GM19372 (cell line): Measurements from ENCODE around the gene PPAT.

ENCODE experiments used
- ATAC-seq: cut with Tn5 transposase; IDR thresholded peaks from one replicate; pipeline ENCODE4 v1.9.1; 2021; ENCODE audit warnings: mild to moderate bottlenecking, low read depth, moderate library complexity; ENCODE audit not compliant: unreplicated experiment

Gene PPAT

DNA sequence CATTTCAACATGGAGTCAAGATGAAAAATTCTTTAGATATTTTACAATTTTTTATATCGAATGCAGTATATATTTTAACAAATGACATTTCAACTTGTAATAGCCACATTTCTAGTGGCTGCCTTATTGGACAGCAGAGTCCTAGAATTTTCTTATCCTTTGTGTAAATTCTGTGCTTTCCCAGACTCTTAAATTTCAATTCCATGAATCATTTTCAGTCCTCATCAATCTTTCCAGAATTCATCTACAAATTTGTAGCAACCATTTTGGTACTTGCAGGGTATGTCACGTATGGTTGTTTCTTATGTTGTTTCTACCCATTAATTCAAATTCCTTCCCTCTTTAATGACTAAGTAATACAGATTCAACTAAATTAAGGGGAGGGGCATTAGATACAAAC lies 3.4 kb upstream of the PPAT start:
- no peak for ATAC-seq

DNA sequence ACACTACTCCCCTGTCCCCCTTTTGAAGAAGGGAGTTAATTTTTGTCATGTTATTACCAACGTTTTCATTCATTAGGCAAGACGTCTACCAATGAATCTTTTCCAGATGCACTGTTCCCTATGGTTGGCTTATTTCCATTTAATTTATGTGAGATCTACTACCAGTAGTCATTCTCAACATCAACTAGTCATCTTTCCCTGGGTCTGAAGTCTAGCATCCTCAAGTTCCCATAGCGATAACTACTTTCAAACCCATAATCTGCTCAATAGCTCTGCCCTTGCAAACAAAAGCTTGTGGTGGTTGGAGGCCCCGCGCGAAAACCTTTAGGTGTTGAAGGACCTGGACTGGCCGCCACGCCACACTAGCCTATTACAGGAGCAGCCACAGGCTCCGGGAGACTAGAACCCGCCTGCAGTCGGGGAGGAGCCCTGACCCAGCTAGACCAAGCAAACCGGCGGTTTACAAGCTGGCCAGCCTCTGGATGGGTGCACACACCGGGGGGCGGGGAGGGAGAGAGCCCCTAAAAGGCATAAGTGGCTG lies 746 bp downstream of the PPAT start:
- ATAC-seq: peak; percentile 7

DNA sequence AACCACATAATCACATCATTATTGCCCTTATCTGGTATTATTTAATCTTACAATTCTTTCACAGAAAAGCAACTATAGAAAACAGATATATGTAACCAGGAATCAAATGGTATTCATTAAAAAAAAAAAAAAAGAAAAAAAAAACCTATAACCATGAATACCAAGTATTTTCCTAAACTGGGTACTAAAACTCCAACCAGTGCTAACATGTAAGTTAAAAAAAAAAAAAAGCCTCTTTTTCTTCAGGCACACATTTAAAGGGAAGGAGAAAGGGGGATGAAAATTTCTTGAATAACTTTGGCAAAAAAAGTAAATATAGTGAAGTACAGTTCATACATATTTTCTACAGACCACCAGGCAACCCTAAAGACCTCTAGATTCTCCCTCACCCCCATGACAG lies 2.1 kb downstream of the PPAT start:
- ATAC-seq: no peak

DNA sequence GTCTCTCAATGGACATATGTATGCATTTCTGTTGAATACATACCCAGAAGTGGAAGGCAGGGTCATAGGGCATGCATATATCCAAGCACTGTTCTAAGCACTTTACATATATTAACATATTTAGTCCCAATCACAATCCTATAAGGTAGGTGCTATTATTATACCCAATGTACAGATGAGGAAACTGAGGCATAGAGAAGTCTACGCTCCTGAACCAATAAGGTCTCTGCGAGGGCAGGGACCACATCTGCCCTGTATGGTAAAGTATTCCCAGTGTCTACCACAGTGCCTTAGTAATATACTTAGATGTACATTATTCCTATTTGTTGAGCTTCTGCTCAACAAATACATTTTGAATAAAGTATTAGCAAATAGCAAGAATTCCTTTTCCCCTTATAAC lies 5.2 kb downstream of the PPAT start:
- ATAC-seq: no peak

DNA sequence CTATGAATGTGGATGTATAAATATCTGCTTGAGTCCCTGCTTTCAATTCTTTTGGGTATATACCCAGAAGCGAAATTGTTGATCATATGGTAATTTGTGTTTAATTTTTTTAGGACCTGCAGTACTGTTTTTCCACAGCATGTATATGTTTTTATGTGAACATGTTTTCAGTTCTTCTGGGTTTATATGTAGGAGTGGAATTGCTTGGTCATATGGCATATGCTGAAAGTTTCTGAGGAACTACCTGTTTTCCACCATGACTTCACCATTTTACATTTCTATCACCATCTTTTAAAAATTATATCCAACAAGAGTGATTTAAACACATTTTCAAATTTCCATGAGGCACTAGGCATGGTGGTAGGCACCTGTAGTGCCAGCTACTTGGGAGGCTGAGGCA lies 8.2 kb downstream of the PPAT start:
- ATAC-seq: no peak

DNA sequence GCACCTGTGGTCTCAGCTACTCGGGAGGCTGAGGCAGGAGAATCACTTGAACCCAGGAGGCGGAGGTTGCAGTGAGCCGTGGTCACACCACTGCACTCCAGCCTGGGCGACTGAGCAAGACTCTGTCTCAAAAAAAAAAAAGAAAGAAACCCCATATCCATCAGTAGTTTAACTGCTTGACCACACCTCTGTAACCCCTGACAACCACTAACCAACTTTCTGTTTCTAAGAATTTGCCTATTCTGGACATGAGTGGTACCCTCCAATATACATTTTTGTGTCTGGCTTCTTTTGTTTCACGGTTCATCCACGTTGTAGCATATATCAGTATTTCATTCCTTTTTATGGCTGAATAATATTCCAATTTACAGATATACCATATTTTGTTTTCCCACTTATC lies 9.1 kb downstream of the PPAT start:
- no peak for ATAC-seq

DNA sequence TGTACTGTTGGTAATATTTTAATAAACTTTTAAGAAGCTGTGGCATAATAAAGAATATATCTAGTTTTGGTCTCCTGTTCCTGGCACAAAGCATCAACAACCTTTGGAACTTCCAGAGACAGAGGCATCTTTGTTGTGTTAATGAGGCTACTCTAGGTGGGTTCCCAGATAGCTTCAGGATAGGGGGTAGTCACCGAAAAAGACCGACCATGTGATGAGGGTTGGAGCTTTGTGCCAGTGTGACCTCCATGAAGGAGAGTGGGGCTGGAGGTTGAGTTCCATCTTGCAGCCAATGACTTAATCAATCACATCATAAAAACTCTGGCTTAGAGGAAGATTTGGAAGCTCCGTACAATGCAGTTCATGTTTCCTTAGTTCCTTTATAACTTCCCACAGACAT lies 9.9 kb downstream of the PPAT start:
- no peak for ATAC-seq

DNA sequence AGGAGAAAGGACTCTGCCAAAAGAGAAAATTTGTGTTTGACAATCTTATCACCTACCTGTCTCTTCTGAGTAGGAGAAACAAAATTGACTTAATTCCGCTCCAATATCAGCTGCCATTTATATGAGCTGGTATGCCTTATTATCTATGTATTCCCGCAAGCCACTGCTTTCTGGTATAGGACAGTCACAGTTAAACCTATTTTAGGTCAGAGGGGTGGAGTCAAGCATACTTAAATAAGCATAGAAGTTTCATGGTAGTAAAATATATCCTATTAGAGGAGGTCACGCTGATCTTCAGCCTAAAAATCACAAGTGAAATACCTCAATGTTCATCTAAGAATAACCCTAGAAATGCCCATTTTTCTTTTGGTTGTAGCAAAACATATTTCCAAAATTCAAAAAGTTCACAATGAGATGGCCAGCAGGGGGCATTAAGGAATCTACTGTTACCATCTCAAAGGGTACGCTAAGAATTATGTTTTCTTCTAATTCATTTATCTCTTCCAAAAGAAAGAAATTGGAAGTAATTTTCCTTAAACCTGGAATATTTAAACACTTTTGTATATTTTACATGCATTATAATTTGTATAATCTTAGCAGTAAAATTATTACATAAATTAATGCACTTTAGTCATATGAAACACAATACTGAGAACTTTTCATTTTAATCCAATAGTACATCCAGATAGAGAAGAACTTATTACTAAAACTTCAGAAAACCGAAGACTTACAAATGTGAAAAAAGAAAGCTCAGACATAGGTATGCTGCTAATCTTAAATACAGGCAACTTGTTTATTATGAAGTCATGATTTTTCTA lies 10.5 kb downstream of the PPAT start:
- ATAC-seq: no peak

DNA sequence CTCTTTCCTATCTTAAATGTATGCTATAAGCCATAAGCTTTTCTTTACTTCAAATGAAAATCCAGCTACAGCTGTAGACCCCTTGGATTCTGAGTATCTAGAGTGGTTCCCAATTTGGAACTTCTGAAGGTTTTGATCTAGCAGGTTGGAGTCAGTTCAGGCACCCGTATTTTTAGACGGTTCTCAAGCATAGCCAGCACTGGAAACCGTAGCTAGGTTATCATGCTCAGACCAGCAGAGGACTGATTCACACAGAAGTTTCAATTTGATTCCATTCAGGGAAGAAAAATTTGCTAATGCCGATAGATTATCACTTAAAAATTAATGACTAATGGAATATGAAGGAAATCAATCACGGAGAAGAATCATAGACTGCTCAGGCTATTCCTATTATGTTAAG lies 11.2 kb downstream of the PPAT start:
- no peak for ATAC-seq

DNA sequence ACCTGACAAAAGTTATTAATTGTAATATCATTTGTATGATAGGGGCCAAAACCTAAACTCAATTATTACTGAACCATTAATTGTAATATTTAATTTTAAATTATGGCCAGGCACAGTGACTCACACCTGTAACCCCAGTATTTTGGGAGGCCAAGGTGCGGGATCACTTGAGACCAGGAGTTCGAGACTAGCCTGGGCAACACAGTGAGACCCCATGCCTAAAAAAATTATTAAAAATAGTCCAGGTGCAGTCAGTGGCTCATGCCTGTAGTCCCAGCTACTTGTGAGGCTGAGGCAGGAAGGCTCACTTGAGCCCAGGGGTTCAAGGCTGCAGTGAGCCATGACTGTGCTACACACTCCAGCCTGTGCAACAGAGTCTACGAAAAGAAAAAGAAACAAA lies 18.0 kb downstream of the PPAT start:
- no peak for ATAC-seq

DNA sequence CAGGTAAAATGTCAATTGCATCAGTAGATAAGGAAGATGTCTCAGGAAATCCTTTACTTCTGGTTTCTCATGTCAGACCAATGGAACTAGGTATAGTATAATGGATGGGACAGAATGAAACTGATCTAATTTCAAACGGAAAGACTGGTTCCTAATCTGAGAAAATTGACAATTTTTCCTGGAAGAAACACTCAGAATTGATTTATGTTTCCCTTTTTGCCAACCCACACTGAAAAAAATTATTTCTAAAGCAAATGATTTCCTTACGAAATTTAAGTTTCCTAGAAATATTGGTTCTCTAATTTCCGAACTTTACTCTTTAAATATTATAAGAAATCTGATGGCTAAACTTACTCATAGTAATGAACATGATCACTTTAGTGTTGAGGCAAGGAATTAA lies 19.1 kb downstream of the PPAT start:
- no peak for ATAC-seq

DNA sequence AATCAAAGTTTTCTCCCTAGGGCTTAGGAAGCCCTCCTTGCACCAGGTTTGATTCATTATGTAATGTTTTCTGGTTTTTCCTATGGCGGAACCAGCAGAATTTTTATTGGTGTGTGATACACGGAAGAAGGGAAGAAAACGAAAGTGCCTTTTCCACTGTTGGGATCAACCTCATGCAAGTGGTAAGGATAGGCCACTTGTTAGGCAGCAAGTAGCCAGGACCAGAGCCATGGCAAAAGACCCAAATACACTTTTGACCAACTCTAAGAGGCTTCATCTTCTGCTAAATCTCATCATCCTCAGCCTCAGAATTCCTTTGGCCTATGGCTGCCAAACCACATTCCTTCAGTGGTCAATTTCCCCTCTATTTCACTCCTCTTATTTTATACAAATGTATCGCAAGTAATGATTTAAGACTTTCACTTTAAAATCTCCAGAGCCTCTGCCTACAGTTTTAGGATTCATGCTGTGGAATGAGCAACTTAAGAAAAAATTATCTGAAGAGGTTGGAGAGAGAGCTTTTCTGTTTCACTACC lies 21.2 kb downstream of the PPAT start:
- ATAC-seq: no peak

DNA sequence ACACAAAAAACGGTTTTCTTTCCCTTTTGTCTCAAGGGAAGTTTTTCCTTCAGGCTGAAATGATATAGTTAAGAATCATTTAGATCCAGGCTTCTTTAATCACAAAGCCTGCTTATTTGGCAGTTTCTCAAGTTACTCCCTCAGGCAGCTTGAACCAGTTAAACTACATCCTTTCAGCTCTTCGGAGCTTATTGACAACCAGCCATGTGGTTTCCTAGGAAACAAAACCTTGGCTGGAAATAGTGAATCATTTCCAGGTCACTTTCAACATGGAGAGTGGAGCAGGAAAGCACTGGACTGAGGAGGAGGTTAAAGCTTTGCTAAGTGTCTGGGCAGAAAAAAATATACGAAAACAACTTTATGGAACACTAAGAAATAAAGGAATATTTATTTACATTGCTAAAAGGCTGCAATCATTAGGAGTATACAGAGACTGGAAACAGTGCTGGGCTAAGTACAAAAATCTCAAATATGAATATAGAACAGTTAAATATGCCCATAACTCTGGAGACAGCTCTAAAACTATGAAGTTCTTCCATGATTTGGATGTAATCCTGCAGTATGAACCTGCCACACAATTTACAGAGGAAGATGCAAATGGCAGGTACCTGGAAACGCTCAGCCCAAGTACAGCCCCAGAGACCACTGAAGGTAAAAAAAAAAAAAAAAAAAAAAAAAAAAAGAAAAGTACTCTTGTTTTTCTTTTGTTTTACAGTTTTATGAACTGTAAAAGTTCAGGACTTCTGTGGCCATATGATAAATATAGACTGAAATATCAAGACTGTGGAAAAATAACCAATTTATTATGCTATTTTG lies 25.0 kb downstream of the PPAT start:
- ATAC-seq: no peak

DNA sequence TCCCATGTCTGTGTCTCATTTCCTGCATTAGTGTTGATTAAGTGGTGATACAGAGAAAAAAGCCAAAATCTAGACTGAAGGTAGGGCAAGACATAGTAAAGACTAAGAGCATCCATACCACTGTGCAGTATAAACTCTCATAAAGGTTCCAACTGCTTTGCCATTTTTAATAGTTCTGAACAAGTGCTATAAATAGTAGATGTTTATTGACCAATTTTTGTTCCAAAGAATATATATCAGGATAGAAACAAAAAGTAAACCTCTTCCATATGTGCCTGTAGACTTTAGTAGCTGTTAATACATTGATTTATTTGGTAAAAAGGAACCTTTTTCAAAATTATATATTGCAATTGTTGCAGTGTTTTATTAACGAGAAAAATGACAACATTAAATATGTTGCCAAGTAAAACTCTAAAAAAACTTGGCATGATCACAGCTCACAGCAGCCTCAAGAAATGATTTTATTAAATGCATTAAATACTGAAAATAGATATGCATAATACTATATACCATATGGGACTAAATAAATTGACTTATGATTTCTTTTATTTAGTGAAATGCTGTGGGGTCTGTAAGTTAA lies 25.8 kb downstream of the PPAT start:
- no peak for ATAC-seq

DNA sequence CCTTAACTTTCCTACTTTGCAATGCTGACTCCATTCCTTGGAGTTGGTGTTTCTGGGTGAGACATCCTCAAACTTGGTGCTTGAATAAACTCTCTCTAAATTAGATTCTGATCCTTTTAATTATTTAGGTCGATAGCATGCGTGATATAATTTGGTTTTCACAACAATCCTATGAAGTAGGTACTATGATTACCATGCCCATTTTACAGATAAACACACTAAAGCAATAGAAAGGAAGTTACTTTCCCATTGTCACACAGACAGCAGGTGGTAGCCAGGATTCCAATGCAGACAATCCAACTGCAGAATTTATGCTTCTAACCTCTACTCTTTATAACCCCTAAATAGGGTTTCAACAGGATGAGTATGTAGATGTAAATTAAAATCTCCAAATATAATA lies 26.4 kb downstream of the PPAT start:
- ATAC-seq: no peak

DNA sequence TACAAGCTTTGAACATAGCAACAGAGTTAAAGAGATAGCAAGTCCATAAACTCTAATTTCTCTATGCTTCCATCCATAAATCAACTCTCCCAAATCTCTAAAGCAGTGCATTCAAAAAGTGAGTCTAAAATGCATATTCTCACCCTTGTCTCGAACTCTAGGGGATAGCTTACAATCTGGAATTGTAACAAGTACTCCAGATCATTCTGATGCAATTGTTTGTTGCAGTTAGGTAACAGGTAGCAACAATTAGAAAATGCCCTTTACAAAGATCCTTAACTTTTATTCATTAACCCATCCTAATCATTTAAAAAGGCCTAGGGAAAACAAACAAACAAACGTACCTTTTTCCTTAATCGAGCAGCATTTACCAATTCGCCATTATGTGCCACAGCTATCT lies 29.3 kb downstream of the PPAT start:
- ATAC-seq: no peak

DNA sequence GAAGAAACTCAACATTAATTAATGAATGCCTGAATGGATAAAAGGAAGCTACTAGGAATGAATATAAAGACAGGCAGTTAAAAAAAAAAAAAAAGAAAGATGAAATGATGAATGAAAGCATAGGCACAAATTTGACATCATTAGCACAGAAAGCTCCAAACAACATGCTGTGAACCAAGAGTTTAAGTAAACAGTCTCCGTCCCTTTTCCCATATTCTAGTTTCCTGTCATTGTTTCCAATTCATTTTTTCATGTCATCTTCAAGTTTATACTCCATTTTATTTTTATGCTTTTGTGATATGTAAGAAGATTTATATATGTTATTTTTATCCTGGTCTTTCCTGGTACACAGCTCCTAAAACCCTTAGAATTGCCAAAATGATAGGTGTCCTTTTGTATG lies 30.4 kb downstream of the PPAT start:
- ATAC-seq: no peak

DNA sequence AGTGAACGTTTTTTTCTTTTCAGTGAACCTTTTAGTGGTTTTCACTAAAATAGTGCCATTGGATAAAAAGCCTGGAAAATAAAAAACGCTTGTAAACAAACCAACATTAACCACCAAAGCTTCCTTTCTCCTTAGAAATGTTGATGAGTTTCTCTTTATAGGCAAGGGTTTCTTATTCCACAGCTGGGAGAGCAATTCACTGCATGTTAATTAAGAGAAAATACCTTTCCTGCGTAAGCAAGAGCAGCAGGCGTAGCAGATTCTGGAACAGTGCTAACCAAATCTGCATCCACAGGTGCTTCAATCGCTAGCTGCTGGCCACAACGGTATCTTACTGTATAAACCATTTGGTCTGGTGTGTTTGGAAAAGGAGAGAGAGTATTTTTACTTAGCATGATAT lies 34.9 kb downstream of the PPAT start:
- ATAC-seq: no peak

DNA sequence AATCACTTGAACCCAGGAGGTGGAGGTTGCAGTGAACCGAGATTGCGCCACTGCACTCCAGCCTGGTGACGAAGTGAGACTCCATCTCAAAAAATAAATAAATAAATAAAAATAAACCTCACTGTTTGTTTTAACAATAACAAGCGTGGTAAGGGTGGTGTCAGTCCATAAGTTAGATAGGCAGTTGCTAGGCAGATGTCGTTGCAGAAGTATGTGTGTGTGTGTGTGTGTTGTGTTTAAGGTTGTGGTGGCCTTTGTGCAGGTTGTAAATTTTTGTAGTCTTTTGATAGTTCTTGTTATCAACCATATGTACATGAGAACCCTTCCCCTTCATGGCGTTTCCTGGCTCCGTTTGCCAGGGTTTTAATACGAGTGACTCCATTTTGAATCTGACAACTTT lies 44.1 kb downstream of the PPAT start:
- ATAC-seq: no peak

DNA sequence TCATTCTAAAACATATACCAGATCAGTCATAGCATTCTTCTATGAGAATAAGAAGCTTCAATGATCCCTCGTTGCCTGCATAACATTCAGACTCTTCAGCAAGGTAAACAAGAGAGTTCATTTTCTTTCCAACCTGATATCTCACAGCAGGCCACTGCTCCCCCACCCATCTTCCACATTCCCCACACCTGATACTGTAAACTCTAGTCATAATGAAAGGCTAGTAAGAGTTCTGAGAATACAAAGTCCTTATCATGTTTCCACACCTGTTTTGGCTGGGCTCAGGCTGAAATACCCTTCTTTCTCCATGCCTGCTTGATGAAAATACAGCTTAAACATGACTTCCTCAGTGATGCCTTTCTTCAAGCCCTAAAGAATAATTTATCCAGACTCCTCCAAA lies 45.9 kb downstream of the PPAT start:
- ATAC-seq: no peak

DNA sequence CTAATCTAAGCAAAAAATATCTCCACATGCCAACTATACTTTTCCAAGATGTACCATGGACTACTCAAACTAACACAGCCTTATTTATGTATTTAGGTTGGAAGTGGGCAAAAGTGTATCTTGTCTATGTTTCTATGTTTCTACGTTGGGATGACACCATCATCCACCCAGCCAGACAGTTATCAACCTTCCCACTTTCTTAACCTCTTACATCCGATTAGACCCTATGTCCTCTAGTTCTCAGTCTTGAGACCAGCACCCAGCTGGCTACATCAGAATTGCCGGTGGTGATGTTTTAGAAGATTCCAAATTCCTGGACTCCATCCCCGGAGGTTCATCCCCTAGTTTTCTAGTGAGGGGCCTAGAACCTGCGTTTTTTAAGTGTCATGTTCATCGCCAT lies 47.1 kb downstream of the PPAT start:
- ATAC-seq: no peak
